RWPE1 (cell line): ENCODE results near the gene TBXAS1.

Source experiments
- CTCF ChIA-PET: fragments of 350-600 bp; sonication (Branson Sonifier 250); formaldehyde crosslinking; extraction: SDS; loops from one replicate; lab custom pipeline; 2021; lab: Yijun Ruan, JAX
- POLR2A ChIA-PET: fragments of 400-600 bp; formaldehyde crosslinking; extraction: SDS; loops from one replicate; lab custom pipeline; 2020; ENCODE audit warnings: antibody characterized with exemption; ENCODE audit not compliant: low non-redundant PET; lab: Yijun Ruan, JAX
- DNase-seq: peaks from one replicate; pipeline ENCODE4 v3.0.0; 2012; ENCODE audit warnings: low spot score
- H3K27ac ChIP-seq: fragments of 450-650 bp; 2 replicates; pipeline ENCODE4 v1.5.1; 2017
- TF ChIP-seq, protein P1 (sequence below): fragments of 450-650 bp; conservative IDR thresholded peaks from 2 replicates; pipeline ENCODE4 v1.5.1; 2017; ENCODE audit warnings: low read depth, mild to moderate bottlenecking

The TBXAS1 gene

DNA sequence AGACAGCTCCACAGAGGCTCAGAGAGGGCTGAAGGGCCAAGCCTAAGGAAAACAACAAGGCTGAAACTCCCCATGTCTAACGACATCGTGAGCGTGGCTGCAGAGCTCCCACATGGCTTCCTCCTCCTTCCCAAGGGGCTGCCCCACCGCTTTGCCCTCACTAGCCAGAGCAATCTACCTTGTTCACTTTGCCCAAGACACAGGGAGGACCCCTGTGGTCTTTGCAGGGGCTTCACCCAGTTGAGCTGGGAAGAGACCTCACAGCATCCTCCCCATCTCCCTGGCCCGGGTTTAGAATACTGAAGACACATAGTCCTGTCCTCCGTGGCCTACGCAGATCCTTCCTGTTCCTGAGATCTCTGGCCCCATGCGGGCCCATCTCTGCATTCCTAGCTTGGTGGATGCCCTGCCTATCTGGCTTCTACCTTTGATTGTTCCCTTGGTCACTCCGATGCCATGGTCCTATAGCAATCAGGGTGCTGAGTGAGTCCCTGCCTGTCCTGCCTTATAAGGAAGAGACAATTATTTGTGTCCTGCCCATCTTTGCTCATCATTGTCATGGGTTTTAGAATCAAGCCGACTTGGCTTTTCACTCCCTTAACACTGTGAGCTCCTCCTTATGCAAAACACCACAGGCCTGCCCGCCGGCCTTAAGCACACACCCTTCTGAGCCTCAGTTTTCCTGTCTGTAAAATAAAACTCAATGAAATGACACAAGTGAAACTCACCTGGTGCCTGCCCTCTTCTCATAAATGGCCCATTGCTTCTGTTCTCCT is 160.5 kb downstream of the TBXAS1 start:
- POLR2A ChIA-PET = interaction anchor here (0.6 kb wide), 1 partner anchor 389 kb away, joined by 4 read pairs; no protein-coding TSS in a partner anchor
- no peak for DNase-seq
- no peak overlapping the region for H3K27ac ChIP-seq
- TF ChIP-seq, protein P1, sequence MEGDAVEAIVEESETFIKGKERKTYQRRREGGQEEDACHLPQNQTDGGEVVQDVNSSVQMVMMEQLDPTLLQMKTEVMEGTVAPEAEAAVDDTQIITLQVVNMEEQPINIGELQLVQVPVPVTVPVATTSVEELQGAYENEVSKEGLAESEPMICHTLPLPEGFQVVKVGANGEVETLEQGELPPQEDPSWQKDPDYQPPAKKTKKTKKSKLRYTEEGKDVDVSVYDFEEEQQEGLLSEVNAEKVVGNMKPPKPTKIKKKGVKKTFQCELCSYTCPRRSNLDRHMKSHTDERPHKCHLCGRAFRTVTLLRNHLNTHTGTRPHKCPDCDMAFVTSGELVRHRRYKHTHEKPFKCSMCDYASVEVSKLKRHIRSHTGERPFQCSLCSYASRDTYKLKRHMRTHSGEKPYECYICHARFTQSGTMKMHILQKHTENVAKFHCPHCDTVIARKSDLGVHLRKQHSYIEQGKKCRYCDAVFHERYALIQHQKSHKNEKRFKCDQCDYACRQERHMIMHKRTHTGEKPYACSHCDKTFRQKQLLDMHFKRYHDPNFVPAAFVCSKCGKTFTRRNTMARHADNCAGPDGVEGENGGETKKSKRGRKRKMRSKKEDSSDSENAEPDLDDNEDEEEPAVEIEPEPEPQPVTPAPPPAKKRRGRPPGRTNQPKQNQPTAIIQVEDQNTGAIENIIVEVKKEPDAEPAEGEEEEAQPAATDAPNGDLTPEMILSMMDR = no peak
- CTCF ChIA-PET = interaction anchor here (0.9 kb wide), 1 partner anchor 344 kb away, joined by 3 read pairs; no protein-coding TSS in a partner anchor

DNA sequence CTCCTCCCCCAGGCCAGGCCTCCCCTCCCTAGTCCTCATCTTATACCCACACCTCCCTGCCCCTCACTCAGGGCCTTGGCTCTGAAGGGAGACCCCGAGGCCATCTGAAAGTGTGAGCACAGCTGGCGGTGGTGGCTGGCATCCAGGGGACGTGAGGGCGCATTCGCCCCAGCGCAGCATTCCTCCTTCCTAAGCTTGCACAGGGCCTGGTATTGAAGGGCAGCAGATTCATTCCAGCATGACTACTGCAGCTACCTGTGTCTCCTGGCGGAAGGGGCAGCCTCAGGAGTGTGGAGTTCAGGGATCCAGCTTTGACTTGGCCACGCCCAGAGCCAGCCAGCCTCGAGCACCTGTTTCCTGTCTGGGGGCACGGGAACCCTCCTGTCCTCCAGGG is 161.1 kb downstream of the TBXAS1 start:
- no peak overlapping the region for H3K27ac ChIP-seq
- CTCF ChIA-PET = no interaction called here
- DNase-seq = no peak
- POLR2A ChIA-PET = no interaction called here
- TF ChIP-seq, protein P1 = no peak

DNA sequence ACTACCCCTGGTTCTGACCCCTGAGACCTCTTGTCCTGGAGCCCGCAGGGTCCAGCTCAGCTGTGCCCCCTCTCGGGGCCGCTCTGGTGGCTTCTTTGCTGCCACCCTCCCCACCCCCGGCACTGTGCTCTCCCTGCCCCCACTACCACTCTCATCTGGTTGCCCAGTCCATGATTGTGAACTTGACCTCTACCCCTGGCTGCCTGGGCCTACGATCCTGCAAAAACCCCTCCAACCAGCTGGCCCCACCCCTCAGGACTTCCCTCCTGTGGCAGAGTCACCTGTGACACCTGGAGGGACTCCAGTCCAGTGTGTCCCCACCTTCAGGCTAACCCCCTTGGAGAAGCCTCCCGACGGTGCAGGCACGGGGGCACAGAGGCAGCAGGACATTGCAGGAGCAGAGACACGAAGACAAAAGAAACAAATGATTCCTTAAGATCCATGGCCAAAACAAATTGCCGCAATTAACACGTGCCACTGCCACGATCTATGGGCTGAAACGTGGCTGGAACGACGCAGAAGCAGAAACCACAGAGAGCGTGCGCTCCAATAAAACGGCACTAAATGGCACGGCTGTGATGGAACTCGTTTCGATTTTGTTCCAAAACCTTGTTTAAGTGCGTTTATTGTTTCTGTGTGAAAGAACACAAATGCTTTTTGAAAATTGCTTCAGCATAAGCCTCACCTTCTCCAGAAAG is 161.7 kb downstream of the TBXAS1 start:
- CTCF ChIA-PET = no interaction called here
- POLR2A ChIA-PET = no interaction called here
- H3K27ac ChIP-seq = no peak overlapping the region
- no peak for DNase-seq
- TF ChIP-seq, protein P1 = no peak

DNA sequence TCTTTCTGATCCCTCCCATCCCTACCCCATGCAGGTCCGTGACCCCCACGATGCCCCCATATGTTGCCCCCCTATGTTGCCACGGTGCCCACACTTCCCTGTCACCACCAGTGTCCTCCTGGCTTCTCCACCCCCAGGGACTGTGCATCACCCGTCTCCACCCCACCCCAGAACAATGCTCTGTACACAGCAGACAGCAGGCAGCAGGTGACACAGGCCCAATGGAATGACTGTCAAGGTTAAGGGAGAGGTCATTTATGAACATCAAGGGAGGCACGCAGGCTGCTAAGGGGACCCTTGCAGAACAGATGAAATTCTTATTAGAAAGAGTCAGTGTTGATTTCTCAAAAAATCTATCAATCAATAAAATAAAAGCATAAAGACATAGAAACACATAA is 162.2 kb downstream of the TBXAS1 start:
- no peak for DNase-seq
- TF ChIP-seq, protein P1 = no peak
- ChIA-PET POLR2A (no interaction called here), CTCF (no interaction called here)
- H3K27ac ChIP-seq = no peak overlapping the region

DNA sequence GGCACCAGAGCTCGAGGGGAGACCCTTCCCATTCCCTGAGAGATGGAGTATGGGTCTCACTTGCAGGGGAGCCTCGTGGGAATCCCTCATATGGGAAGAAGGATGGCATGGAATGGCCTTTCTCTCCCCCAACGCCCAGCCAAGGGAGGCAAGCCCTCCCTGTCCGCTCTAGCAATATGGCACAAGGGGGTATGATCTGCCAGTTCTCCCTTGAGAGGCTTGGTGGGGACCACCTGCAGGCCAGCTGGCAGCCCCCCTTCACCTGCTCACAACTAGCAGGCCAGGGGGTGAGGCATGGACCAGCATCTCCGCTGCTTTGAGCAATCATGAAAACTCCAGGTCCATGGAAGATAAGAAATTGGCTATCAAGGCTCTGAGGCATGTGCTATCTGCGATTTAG is 162.8 kb downstream of the TBXAS1 start:
- ChIA-PET POLR2A (no interaction called here), CTCF (interaction anchor here (0.6 kb wide), 1 partner anchor 178 kb away, joined by 3 read pairs; no protein-coding TSS in a partner anchor)
- DNase-seq = no peak
- no peak overlapping the region for H3K27ac ChIP-seq
- TF ChIP-seq, protein P1 = no peak

DNA sequence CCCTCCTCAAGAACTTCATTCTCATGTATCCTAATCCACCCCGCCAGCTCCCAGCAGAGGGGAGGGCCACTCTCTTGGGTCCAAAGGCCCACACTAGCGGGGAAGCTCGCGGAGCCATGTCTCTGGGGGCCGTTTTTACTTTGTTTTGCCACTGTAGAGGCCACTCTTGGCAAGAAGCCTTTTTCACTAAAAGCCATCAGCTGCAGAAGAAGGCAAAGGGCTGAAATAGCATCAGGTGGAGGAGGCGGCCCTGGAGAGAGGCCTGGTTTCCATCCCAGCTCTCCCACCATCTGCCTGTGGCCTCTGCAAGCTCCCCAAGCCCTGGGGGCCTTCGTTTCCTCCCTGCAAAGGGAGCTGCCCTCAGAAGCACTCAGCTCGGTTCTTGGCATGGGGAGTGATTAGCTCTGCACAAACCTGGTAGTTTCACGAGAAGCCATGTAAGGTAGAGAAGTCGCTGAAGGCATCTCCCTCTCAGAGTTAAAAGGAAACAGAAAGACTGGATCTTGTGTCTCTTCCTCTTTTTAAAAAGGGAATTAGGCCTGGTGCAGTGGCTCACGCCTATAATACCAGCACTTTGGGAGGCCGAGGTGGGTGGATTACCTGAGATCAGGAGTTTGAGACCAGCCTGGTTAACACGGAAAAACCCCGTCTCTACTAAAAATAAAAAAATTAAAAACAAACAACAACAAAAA is 163.4 kb downstream of the TBXAS1 start:
- no peak for DNase-seq
- ChIA-PET CTCF (interaction anchor here (0.6 kb wide), 1 partner anchor 179 kb away, joined by 3 read pairs; no protein-coding TSS in a partner anchor), POLR2A (no interaction called here)
- TF ChIP-seq, protein P1 = no peak
- H3K27ac ChIP-seq = no peak overlapping the region
